GM20000 (cell line): ENCODE measurements around the gene HSPA5.
"Not testable (repeated sequence)": the region's sequence is repeated elsewhere in the genome, so short reads cannot be mapped to it uniquely, and the experiment has no call there.

Source experiments
- DNase-seq: peaks from one replicate; pipeline ENCODE4 v3.0.0; 2012; ENCODE audit warnings: low spot score
- CTCF ChIP-seq: IDR thresholded peaks from 2 replicates; pipeline ENCODE4 v1.5.1; 2012; ENCODE audit warnings: mild to moderate bottlenecking, control low read depth; ENCODE audit errors: extremely low read depth, missing control alignments

The HSPA5 gene

GRCh38 chr9:125241000-125241862 lies at the start of gene HSPA5:
HSPA5 (minus strand) TSS chr9:125241343; CDS start chr9:125241126, 217 bp downstream.
- TF ChIP-seq CTCF, result no peak

GRCh38 chr9:125286935-125287433 lies 45.8 kb upstream of the HSPA5 start:
- DNase-seq, result not testable (repeated sequence)

More at GRCh38 chr9:125241000-125241862, at the start of gene HSPA5:
- DNase-seq, result peak; percentile 95

GRCh38 chr9:125284855-125285254 lies 43.7 kb upstream of the HSPA5 start:
- no peak for DNase-seq
- no peak for TF ChIP-seq CTCF

- no peak for DNase-seq
- TF ChIP-seq CTCF, result no peak
These were observed 39.8 kb upstream of the HSPA5 start for GRCh38 chr9:125280945-125281344.

GRCh38 chr9:125277411-125277810 lies 36.3 kb upstream of the HSPA5 start:
- DNase-seq, result no peak
- no peak for TF ChIP-seq CTCF

GRCh38 chr9:125276771-125277170 lies 35.6 kb upstream of the HSPA5 start:
- TF ChIP-seq CTCF, result no peak
- no peak for DNase-seq

GRCh38 chr9:125272697-125273096 lies 31.6 kb upstream of the HSPA5 start:
- DNase-seq, result no peak
- no peak for TF ChIP-seq CTCF
